ENCODE results near the gene ATF6.

DNA sequence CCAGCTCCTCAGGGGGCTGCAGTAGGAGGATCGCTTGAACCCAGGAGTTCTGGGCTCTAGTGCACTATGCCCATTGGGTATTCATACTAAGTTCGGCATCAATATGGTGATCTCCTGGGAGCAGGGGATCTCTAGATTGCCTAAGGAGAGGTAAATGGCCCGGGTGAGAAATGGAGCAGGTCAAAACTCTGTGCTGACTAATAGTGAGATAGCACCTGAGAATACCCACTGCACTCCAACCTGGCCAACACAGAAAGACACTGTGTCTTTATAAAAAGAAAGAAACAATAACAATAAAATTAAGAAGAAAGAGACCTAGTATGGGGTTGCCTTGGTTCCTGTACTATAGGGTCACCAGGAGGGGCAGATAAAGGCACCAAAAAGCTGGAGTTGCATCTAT, 30.3 kb upstream of the ATF6 start:
- TF ChIP-seq, protein P1, sequence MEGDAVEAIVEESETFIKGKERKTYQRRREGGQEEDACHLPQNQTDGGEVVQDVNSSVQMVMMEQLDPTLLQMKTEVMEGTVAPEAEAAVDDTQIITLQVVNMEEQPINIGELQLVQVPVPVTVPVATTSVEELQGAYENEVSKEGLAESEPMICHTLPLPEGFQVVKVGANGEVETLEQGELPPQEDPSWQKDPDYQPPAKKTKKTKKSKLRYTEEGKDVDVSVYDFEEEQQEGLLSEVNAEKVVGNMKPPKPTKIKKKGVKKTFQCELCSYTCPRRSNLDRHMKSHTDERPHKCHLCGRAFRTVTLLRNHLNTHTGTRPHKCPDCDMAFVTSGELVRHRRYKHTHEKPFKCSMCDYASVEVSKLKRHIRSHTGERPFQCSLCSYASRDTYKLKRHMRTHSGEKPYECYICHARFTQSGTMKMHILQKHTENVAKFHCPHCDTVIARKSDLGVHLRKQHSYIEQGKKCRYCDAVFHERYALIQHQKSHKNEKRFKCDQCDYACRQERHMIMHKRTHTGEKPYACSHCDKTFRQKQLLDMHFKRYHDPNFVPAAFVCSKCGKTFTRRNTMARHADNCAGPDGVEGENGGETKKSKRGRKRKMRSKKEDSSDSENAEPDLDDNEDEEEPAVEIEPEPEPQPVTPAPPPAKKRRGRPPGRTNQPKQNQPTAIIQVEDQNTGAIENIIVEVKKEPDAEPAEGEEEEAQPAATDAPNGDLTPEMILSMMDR (conservative IDR thresholded peaks at IDR 0.05; ENCODE audit: low read length), result no peak
- TF ChIP-seq EZH2phosphoT487 (IDR thresholded peaks at IDR 0.05; ENCODE audit: borderline replicate concordance, low read depth, low read length), result no peak
